GM23338 (cell line): ENCODE results near the gene PRKCD. TPM values are rescaled to one million over a fixed set of nuclear protein-coding genes. Genes with fewer than 3 reads are reported as not detected.

Source experiments
- ATAC-seq: fragments of 200-7000 bp; cut with Tn5 transposase; 3 replicates; pipeline ENCODE4 v1.9.1; 2020
- DNase-seq: peaks from one replicate; pipeline ENCODE4 v3.0.0-alpha.2; 2015; ENCODE audit warnings: low spot score
- H2AFZ ChIP-seq: fragments of 200-600 bp; sonication (generic); 2 replicates; pipeline ENCODE4 v1.8.0; 2016; ENCODE audit warnings: antibody characterized with exemption, mild to moderate bottlenecking, moderate library complexity
- H3F3A ChIP-seq: fragments of 200-600 bp; sonication (generic); replicated peaks from 2 replicates; pipeline ENCODE4 v1.8.0; 2017; ENCODE audit warnings: antibody characterized with exemption, mixed run types, low read depth
- H3K27ac ChIP-seq: fragments of 200-600 bp; sonication (generic); 2 replicates; pipeline ENCODE4 v1.6.1; 2016; ENCODE audit warnings: low read depth
- H3K27me3 ChIP-seq: fragments of 200-600 bp; sonication (generic); 2 replicates; pipeline ENCODE4 v1.8.0; 2016; ENCODE audit warnings: mild to moderate bottlenecking, mixed run types, moderate library complexity; ENCODE audit not compliant: insufficient read depth
- H3K36me3 ChIP-seq: fragments of 200-600 bp; sonication (generic); 2 replicates; pipeline ENCODE4 v1.8.0; 2016; ENCODE audit warnings: mild to moderate bottlenecking; ENCODE audit not compliant: insufficient read depth
- H3K4me1 ChIP-seq: fragments of 200-600 bp; sonication (generic); 2 replicates; pipeline ENCODE4 v1.8.0; 2016; ENCODE audit warnings: mild to moderate bottlenecking, moderate library complexity; ENCODE audit not compliant: insufficient read depth
- H3K4me2 ChIP-seq: fragments of 200-600 bp; sonication (generic); 2 replicates; pipeline ENCODE4 v1.7.1; 2017; ENCODE audit warnings: mixed run types
- H3K4me3 ChIP-seq: fragments of 200-600 bp; sonication (generic); 2 replicates; pipeline ENCODE4 v1.6.1; 2016; ENCODE audit warnings: mixed run types
- H3K79me2 ChIP-seq: fragments of 200-600 bp; sonication (generic); replicated peaks from 2 replicates; pipeline ENCODE4 v1.8.0; 2017; ENCODE audit warnings: mild to moderate bottlenecking; ENCODE audit not compliant: insufficient read depth
- H3K9me2 ChIP-seq: fragments of 200-600 bp; sonication (generic); 2 replicates; pipeline ENCODE4 v1.8.0; 2017; ENCODE audit not compliant: insufficient read depth
- H4K20me1 ChIP-seq: fragments of 200-600 bp; sonication (generic); replicated peaks from 2 replicates; pipeline ENCODE4 v1.8.0; 2017; ENCODE audit warnings: mild to moderate bottlenecking; ENCODE audit not compliant: insufficient read depth
- H3K27ac Mint-ChIP-seq: 2 replicates; pipeline ENCODE4 v1.8.0; 2020; ENCODE audit warnings: inconsistent platforms, mild to moderate bottlenecking, moderate library complexity, mixed read lengths
- H3K27me3 Mint-ChIP-seq: 3 replicates; pipeline ENCODE4 v1.8.0; 2022; ENCODE audit warnings: low read depth, mild to moderate bottlenecking, moderate library complexity, mixed read lengths, inconsistent platforms; ENCODE audit not compliant: insufficient read depth, poor library complexity
- H3K36me3 Mint-ChIP-seq: 3 replicates; pipeline ENCODE4 v1.8.0; 2021; ENCODE audit warnings: low read depth, mild to moderate bottlenecking, inconsistent platforms, moderate library complexity, mixed read lengths
- H3K4me1 Mint-ChIP-seq: 3 replicates; pipeline ENCODE4 v1.8.0; 2020; ENCODE audit warnings: mild to moderate bottlenecking, inconsistent platforms, mixed read lengths
- H3K4me3 Mint-ChIP-seq: 3 replicates; pipeline ENCODE4 v1.8.0; 2021; ENCODE audit warnings: moderate library complexity, mild to moderate bottlenecking, inconsistent platforms, mixed read lengths
- H3K9me3 Mint-ChIP-seq: 3 replicates; pipeline ENCODE4 v1.8.0; 2020; ENCODE audit warnings: moderate library complexity, mild to moderate bottlenecking, inconsistent platforms, mixed read lengths
- CREB1 ChIP-seq: fragments of 250-450 bp; sonication (Bioruptor Pico); IDR thresholded peaks from 2 replicates; pipeline ENCODE4 v1.5.0; 2020; ENCODE audit warnings: low read depth, mild to moderate bottlenecking, moderate library complexity
- EZH2 ChIP-seq: fragments of 200-600 bp; sonication (generic); IDR thresholded peaks from one replicate; pipeline ENCODE4 v1.8.0; 2017; ENCODE audit warnings: antibody characterized with exemption, mild to moderate bottlenecking, low read depth; ENCODE audit not compliant: unreplicated experiment
- JUNB ChIP-seq: IDR thresholded peaks from one replicate; pipeline ENCODE4 v1.6.1; 2016; ENCODE audit warnings: antibody characterized with exemption; ENCODE audit not compliant: unreplicated experiment
- POLR2AphosphoS5 ChIP-seq: IDR thresholded peaks from 2 replicates; pipeline ENCODE4 v1.6.1; 2016; ENCODE audit warnings: antibody characterized with exemption, low read depth
- REST ChIP-seq: IDR thresholded peaks from one replicate; pipeline ENCODE4 v1.6.1; 2018; ENCODE audit warnings: antibody characterized with exemption; ENCODE audit not compliant: unreplicated experiment
- ZNF462 ChIP-seq: fragments of 250-450 bp; sonication (Bioruptor Pico); IDR thresholded peaks from 2 replicates; pipeline ENCODE4 v1.5.0; 2020; ENCODE audit warnings: mild to moderate bottlenecking, moderate library complexity
- polyA plus RNA-seq: library from polyadenylated mRNA; unstranded; fragments of >200 nt; fragmentation: Nextera tagmentation; extraction: Ambion mirVana; gene quantifications from 2 replicates; pipeline ENCODE4 v1.2.1, GENCODE V29; 2016
- total RNA-seq: library from RNA; depleted of rRNA; stranded (reverse); fragments of >200 nt; shearing (Covaris generic); gene quantifications from 2 replicates; pipeline ENCODE4 v1.2.3, GENCODE V29; 2014

The PRKCD gene
- total and polyA plus RNA-seq, 2 experiments from 2014 or later: 11.3 to 11.8 TPM

GRCh38 chr3:53157974-53158580 is 2.9 kb upstream of the PRKCD start (continued):
- no peak for TF ChIP-seq ZNF462 (CRISPR knock-in tag)

- peaks cover 33% of the 10 kb centered on the region for H3K27me3 Mint-ChIP-seq
- no peak overlapping the region for H3K27ac Mint-ChIP-seq
- Histone ChIP-seq H3K4me1 (peaks cover 33% of the 10 kb centered on the region), H3K27me3 (peaks cover 10% of the 10 kb centered on the region), H3K4me2 (no peak overlapping the region), H3K27ac (no peak overlapping the region), H3K4me3 (no peak overlapping the region), H4K20me1 (peaks cover 3% of the 10 kb centered on the region; the same call in 1 of the 2 replicates), H3K79me2 (0 out of 2 replicates have a peak, but pooled peaks cover 8% of the 10 kb centered on the region), H2AFZ (no peak overlapping the region), H3K9me2 (no peaks in the 10 kb centered on the region), H3F3A (no peaks in the 10 kb centered on the region), H3K36me3 (no peaks in the 10 kb centered on the region)
- ATAC-seq (no peak), DNase-seq (no peak)
- H3K4me1 Mint-ChIP-seq: peaks cover 43% of the 10 kb centered on the region
- H3K36me3 Mint-ChIP-seq: no peaks in the 10 kb centered on the region; the same call in 2 of the 3 replicates
- TF ChIP-seq CREB1 (CRISPR knock-in tag) (no peak), REST (no peak), EZH2 (no peak), JUNB (no peak), POLR2AphosphoS5 (no peak)
- H3K9me3 Mint-ChIP-seq: peaks cover 3% of the 10 kb centered on the region; the same call in 1 of the 3 replicates
- no peak overlapping the region; the same call in 2 of the 3 replicates for H3K4me3 Mint-ChIP-seq
These were observed 2.2 kb upstream of the PRKCD start for GRCh38 chr3:53158765-53159155.
